ENCODE data around the gene HEXIM1. TPM values are rescaled to one million over a fixed set of nuclear protein-coding genes. Genes with fewer than 3 reads are reported as not detected.
A peak's percentile ranks its signal among the peaks of the same experiment; 100 is the strongest.

The HEXIM1 gene, protein sequence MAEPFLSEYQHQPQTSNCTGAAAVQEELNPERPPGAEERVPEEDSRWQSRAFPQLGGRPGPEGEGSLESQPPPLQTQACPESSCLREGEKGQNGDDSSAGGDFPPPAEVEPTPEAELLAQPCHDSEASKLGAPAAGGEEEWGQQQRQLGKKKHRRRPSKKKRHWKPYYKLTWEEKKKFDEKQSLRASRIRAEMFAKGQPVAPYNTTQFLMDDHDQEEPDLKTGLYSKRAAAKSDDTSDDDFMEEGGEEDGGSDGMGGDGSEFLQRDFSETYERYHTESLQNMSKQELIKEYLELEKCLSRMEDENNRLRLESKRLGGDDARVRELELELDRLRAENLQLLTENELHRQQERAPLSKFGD
- total RNA-seq, result 10 to 100 TPM; 50.5 to 50.9 TPM
- polyA plus RNA-seq (2013, experiment 1 of 2), result 31.0 TPM
- polyA plus RNA-seq (2013, experiment 2 of 2), result 55.1 TPM
- 9.5 to 236 (median 51.8) reads per million in 172 experiments for total RNA-seq

DNA sequence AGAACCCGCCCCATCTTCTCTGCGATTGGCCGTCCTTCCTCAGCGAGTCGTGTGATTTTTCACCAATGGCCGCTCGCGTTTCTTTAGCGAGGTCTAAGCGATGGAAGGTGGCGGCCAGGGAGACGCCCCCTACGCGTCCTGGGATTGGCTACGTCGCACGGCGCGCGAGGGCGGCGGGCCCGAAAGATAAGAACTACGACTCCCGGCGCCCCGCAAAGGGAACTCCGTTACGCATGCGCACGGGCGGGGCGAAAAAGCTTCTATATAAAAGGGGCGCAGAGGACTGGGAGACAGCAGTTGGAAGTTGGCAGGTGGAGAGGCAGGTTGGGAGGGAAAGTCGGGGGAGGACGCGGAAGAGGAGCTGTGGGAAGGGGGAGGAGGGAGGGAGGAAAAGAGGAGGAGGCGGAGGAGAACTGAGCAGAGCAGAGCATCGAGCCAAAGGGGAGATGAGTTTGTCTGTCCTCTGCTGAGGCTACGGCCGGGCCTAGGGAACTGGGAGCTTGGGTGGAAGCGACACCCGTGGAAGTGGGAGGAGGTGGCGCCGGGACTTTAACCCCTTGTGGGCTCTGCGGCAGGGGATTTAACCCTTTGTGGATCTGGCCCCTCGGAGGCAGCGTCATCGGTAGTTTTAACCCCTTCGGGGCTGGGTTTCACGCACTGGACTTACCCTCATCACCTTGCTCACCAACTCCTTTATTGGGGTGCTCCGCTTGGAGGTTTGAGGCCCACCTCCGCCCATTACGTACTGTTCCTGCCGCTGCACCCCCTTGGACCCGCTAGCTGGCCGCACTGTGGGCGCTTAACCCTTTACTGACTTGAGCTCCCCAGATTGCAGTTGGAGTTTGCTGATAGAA is at the start of gene HEXIM1:
HEXIM1 (plus strand) TSS at position 293 of the 854 bp plus-strand sequence. CDS start 716 bp downstream, outside the sequence.
- peaks cover 69% of the 10 kb centered on the region for H3K4me1 Mint-ChIP-seq (ENCODE audit: low read depth)
- POLR2A ChIA-PET, result interaction anchor here (0.6 to 10.9 kb wide), 31 partner anchors 9 to 1045 kb away, joined by 3 to 630 read pairs (median 9); partner anchors contain the start of genes ACBD4, DCAKD, EFTUD2 and FMNL1
- DNase-seq (peak; percentile 98 to 100 (median 99)), ATAC-seq (ENCODE audit: poor library complexity) (peak; percentile 78)
- peak within 1 kb of the TSS; percentile 99 for H3K27ac Mint-ChIP-seq
- no peaks in the 10 kb centered on the region for H3K9me3 ChIP-seq (ENCODE audit: control insufficient read depth in 1 of 2, insufficient read depth in 1 of 2, low read length in 2 of 2)
- H3K27me3 Mint-ChIP-seq, result peaks cover 8% of the 10 kb centered on the region
- H3K27me3 ChIP-seq (ENCODE audit: control insufficient read depth in 1 of 2, insufficient read depth in 2 of 2, low read length in 2 of 2), result no peaks in the 10 kb centered on the region
- H3K36me3 ChIP-seq (ENCODE audit: insufficient read depth, low read length), result peaks cover 3% of the 10 kb centered on the region
- H3K27ac ChIP-seq (ENCODE audit: low read depth in 1 of 2, low read length in 2 of 2), result peak within 1 kb of the TSS; percentile 93 to 97
- peaks cover 29% of the 10 kb centered on the region for H3K36me3 Mint-ChIP-seq (ENCODE audit: low read depth)
- no peak for TF ChIP-seq CTCF (IDR thresholded peaks at IDR 0.05)
- intact Hi-C loops (cut with DNase I, micrococcal nuclease), result loop anchor here (1.0 to 5.0 kb wide), 8 partner anchors 10 to 169 kb away; partner anchors contain the start of genes ACBD4 (in 2 of the 2), HEXIM2 (in 2 of the 2), DCAKD (in 1 of the 2) and MAP3K14 (in 1 of the 2)
- peak within 1 kb of the TSS; percentile 94 for H3K4me3 ChIP-seq (ENCODE audit: low read length)
- no peaks in the 10 kb centered on the region for H3K9me3 Mint-ChIP-seq
- CTCF ChIA-PET, result interaction anchor here (0.7 to 6.4 kb wide), 14 partner anchors 9 to 169 kb away, joined by 3 to 168 read pairs (median 8); partner anchors contain the start of genes ACBD4, HEXIM2 and MAP3K14
- peaks cover 71% of the 10 kb centered on the region for H3K4me1 ChIP-seq (ENCODE audit: insufficient read depth, low read length)
- peak within 1 kb of the TSS; percentile 94 for H3K4me3 Mint-ChIP-seq

GRCh38 chr17:45098869-45099616 is 49.2 kb upstream of the HEXIM1 start:
- Mint-ChIP-seq H3K4me3 (no peak overlapping the region), H3K36me3 (ENCODE audit: low read depth) (peaks cover 78% of the 10 kb centered on the region), H3K27me3 (no peaks in the 10 kb centered on the region), H3K9me3 (no peaks in the 10 kb centered on the region), H3K4me1 (ENCODE audit: low read depth) (peaks cover 7% of the 10 kb centered on the region), H3K27ac (no peak overlapping the region)
- POLR2A ChIA-PET, result interaction anchor here (0.7 kb wide), 2 partner anchors 48 to 51 kb away, joined by 3 read pairs; no protein-coding TSS in a partner anchor
- H3K27me3 ChIP-seq (ENCODE audit: control insufficient read depth in 1 of 2, insufficient read depth in 2 of 2, low read length in 2 of 2), result no peaks in the 10 kb centered on the region
- CTCF ChIA-PET, result interaction anchor here (0.6 to 1.7 kb wide), 11 partner anchors 10 to 324 kb away, joined by 3 to 7 read pairs (median 4); no protein-coding TSS in a partner anchor
- ATAC-seq (ENCODE audit: poor library complexity) (peak; percentile 90), DNase-seq (peak; percentile 61 to 86 (median 72))
- H3K36me3 ChIP-seq (ENCODE audit: insufficient read depth, low read length), result peaks cover 88% of the 10 kb centered on the region
- H3K9me3 ChIP-seq (ENCODE audit: control insufficient read depth in 1 of 2, insufficient read depth in 1 of 2, low read length in 2 of 2), result no peaks in the 10 kb centered on the region
- no peak overlapping the region for H3K4me3 ChIP-seq (ENCODE audit: low read length)
- peak; percentile 91 for TF ChIP-seq CTCF (IDR thresholded peaks at IDR 0.05)
- no peaks in the 10 kb centered on the region for H3K4me1 ChIP-seq (ENCODE audit: insufficient read depth, low read length)
- H3K27ac ChIP-seq (ENCODE audit: low read depth in 1 of 2, low read length in 2 of 2), result no peak overlapping the region
- intact Hi-C loops (cut with DNase I, micrococcal nuclease), result loop anchor here (1.0 to 5.0 kb wide), 3 partner anchors 77 to 324 kb away; no protein-coding TSS in a partner anchor

Measured in CD4-positive, alpha-beta T cell (primary cell).